ENCODE data around the gene ECE2. TPM values are rescaled to one million over a fixed set of nuclear protein-coding genes. Genes with fewer than 3 reads are reported as not detected.
A peak's percentile ranks its signal among the peaks of the same experiment; 100 is the strongest.

Gene ECE2
- polyA plus RNA-seq, 1 of the 3 experiments (the other 2 are of a cell fraction), result 0.03 TPM

GRCh38 chr3:184334470-184335158 lies 58.8 kb downstream of the ECE2 start:
- Histone ChIP-seq H3K9me2 (no peaks in the 10 kb centered on the region), H3K9ac (peak overlapping the region; percentile 83; the same call in 1 of the 2 replicates), H3F3A (replicated peaks; ENCODE audit: insufficient read depth) (peaks cover 60% of the 10 kb centered on the region), H3K27me3 (ENCODE audit: insufficient read depth) (no peaks in the 10 kb centered on the region), H3K36me3 (replicated peaks in 1 of 2; ENCODE audit: control insufficient read depth in 1 of 2, insufficient read depth in 2 of 2, low read length in 1 of 2) (peaks cover 41 to 52% of the 10 kb centered on the region in 2 experiments), H3K9me3 (no peaks in the 10 kb centered on the region), H3K4me3 (ENCODE audit: low read depth in 2 of 2, low read length in 1 of 2) (no peak overlapping the region), H3K4me1 (ENCODE audit: control insufficient read depth in 1 of 2, insufficient read depth in 2 of 2, low read depth in 1 of 2, low read length in 1 of 2) (peaks cover 37 to 52% of the 10 kb centered on the region in 2 experiments; a peak in 3 of 4 replicates), H3K4me2 (0 out of 2 replicates have a peak overlapping the region, but pooled peaks have one; percentile 21), H3K79me2 (ENCODE audit: insufficient read depth) (peaks cover 59% of the 10 kb centered on the region), H2AFZ (ENCODE audit: low read depth) (no peak overlapping the region), H4K20me1 (ENCODE audit: insufficient read depth) (peaks cover 23% of the 10 kb centered on the region), H3K27ac (ENCODE audit: low read depth in 2 of 2, low read length in 1 of 2) (peak overlapping the region; percentile 54 to 90)
- WGBS (ENCODE audit: low lambda C conversion rate), result 64% methylated on average over 9 of the region's 15 CpGs
- ChIA-PET POLR2A (no interaction called here), CTCF (interaction anchor here (1.0 kb wide), 1 partner anchor 13 kb away, joined by 4 read pairs; no protein-coding TSS in a partner anchor)
- DNase-seq, result no peak
- no peak for TF ChIP-seq FOXJ3 (CRISPR knock-in tag; IDR thresholded peaks at IDR 0.05)
- TF ChIP-seq YY1 (IDR thresholded peaks at IDR 0.05; ENCODE audit: low read depth), result no peak
- peak; percentile 29; the same call in 1 of the 2 replicates for TF ChIP-seq NFIC (IDR thresholded peaks at IDR 0.05; ENCODE audit: borderline replicate concordance)
- peak; percentile 65 for TF ChIP-seq TCF12 (IDR thresholded peaks at IDR 0.05)
- no peak for TF ChIP-seq CHD2 (IDR thresholded peaks at IDR 0.05; ENCODE audit: low read length, partially characterized antibody)
- no peak for TF ChIP-seq MXI1 (IDR thresholded peaks at IDR 0.05; ENCODE audit: low read depth, low read length)
- TF ChIP-seq, protein P1, sequence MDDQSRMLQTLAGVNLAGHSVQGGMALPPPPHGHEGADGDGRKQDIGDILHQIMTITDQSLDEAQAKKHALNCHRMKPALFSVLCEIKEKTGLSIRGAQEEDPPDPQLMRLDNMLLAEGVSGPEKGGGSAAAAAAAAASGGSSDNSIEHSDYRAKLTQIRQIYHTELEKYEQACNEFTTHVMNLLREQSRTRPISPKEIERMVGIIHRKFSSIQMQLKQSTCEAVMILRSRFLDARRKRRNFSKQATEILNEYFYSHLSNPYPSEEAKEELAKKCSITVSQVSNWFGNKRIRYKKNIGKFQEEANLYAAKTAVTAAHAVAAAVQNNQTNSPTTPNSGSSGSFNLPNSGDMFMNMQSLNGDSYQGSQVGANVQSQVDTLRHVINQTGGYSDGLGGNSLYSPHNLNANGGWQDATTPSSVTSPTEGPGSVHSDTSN (IDR thresholded peaks at IDR 0.05), result peak; percentile 70
- TF ChIP-seq RAD21 (IDR thresholded peaks at IDR 0.05; ENCODE audit: low read length), result no peak
- peak; percentile 44; the same call in 1 of the 2 replicates for TF ChIP-seq SIN3A (IDR thresholded peaks at IDR 0.05; ENCODE audit: borderline replicate concordance, low read depth, low read length)
- TF ChIP-seq EZH2phosphoT487 (IDR thresholded peaks at IDR 0.05; ENCODE audit: borderline replicate concordance, low read depth), result no peak
- no peak for TF ChIP-seq RFX5 (IDR thresholded peaks at IDR 0.05; ENCODE audit: low read length)
- no peak for TF ChIP-seq MEF2A (IDR thresholded peaks at IDR 0.05; ENCODE audit: borderline replicate concordance, low read depth)
- no peak for TF ChIP-seq SMC3 (IDR thresholded peaks at IDR 0.05; ENCODE audit: low read depth, low read length)
- TF ChIP-seq MAX (IDR thresholded peaks at IDR 0.05; ENCODE audit: low read depth), result peak; percentile 37; the same call in 1 of the 2 replicates
- TF ChIP-seq NRF1 (IDR thresholded peaks at IDR 0.05; ENCODE audit: low read depth, low read length), result no peak
- no peak for TF ChIP-seq TEAD4 (IDR thresholded peaks at IDR 0.05; ENCODE audit: borderline replicate concordance, insufficient read depth)
- TF ChIP-seq, protein P2, sequence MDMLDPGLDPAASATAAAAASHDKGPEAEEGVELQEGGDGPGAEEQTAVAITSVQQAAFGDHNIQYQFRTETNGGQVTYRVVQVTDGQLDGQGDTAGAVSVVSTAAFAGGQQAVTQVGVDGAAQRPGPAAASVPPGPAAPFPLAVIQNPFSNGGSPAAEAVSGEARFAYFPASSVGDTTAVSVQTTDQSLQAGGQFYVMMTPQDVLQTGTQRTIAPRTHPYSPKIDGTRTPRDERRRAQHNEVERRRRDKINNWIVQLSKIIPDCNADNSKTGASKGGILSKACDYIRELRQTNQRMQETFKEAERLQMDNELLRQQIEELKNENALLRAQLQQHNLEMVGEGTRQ (IDR thresholded peaks at IDR 0.05; ENCODE audit: borderline replicate concordance, low read depth, low read length), result no peak
- 0 out of 4 replicates have a peak, but pooled peaks of 1 of the 2 experiments have one; percentile 28 for TF ChIP-seq EP300 (IDR thresholded peaks at IDR 0.05; ENCODE audit: borderline replicate concordance in 1 of 2, low read depth in 1 of 2, low read length in 1 of 2)
- peak; percentile 69 for TF ChIP-seq JUND (IDR thresholded peaks at IDR 0.05)
- peak; percentile 79 for TF ChIP-seq FOSL2 (IDR thresholded peaks at IDR 0.05; ENCODE audit: borderline replicate concordance, low read depth)
- TF ChIP-seq CTCF (IDR thresholded peaks at IDR 0.05), result no peak
- TF ChIP-seq, protein P3, sequence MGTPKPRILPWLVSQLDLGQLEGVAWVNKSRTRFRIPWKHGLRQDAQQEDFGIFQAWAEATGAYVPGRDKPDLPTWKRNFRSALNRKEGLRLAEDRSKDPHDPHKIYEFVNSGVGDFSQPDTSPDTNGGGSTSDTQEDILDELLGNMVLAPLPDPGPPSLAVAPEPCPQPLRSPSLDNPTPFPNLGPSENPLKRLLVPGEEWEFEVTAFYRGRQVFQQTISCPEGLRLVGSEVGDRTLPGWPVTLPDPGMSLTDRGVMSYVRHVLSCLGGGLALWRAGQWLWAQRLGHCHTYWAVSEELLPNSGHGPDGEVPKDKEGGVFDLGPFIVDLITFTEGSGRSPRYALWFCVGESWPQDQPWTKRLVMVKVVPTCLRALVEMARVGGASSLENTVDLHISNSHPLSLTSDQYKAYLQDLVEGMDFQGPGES (IDR thresholded peaks at IDR 0.05; ENCODE audit: low read depth, low read length), result no peak
- no peak; the same call in 1 of the 2 replicates for TF ChIP-seq RXRA (IDR thresholded peaks at IDR 0.05; ENCODE audit: borderline replicate concordance, low read depth)
- TF ChIP-seq POLR2AphosphoS5 (IDR thresholded peaks at IDR 0.05; ENCODE audit: low read depth, low read length), result no peak
- no peak for TF ChIP-seq ELF1 (IDR thresholded peaks at IDR 0.05)
- TF ChIP-seq GATA2 (CRISPR knock-in tag; IDR thresholded peaks at IDR 0.05), result no peak
- no peak for TF ChIP-seq GABPA (IDR thresholded peaks at IDR 0.05; ENCODE audit: low read depth)
- no peak for TF ChIP-seq TAF1 (IDR thresholded peaks at IDR 0.05; ENCODE audit: borderline replicate concordance, low read depth, low read length)
- no peak for TF ChIP-seq USF1 (IDR thresholded peaks at IDR 0.05; ENCODE audit: borderline replicate concordance, low read depth)

All from SK-N-SH (cell line).